Natural killer cell treated with Interleukin-12 subunit alpha and Interleukin-12 subunit beta and Interleukin-15 and Interleukin-18, amount 100 ng/mL, for 72 hours (primary cell): ENCODE data around the gene RBM24. TPM values are rescaled to one million over a fixed set of nuclear protein-coding genes. Genes with fewer than 3 reads are reported as not detected.
A peak's percentile ranks its signal among the peaks of the same experiment; 100 is the strongest.

Source experiments
- ATAC-seq, 2 donors: fragments of 150-1000 bp; cut with Tn5 transposase in 1 of 2; sonication (Bioruptor Pico), chemical (Tn5 transposase) in 1 of 2; 2 replicates each; pipeline ENCODE4 v1.10.0; 2021
- DNase-seq: peaks from one replicate; pipeline ENCODE4 v3.0.0; 2022; ENCODE audit warnings: low spot score
- H3K27ac Mint-ChIP-seq, 2 donors: 1 replicate in 1 of 2; 2 replicates in 1 of 2; pipeline ENCODE4 v1.8.0; 2022; ENCODE audit warnings: mixed read lengths in 2 of 2, mild to moderate bottlenecking in 1 of 2, moderate library complexity in 1 of 2
- H3K27me3 Mint-ChIP-seq, 2 donors: 1 replicate in 1 of 2; 2 replicates in 1 of 2; pipeline ENCODE4 v1.8.0; 2022; ENCODE audit warnings: mixed read lengths in 2 of 2
- H3K36me3 Mint-ChIP-seq: one replicate; pipeline ENCODE4 v1.8.0; 2022; ENCODE audit warnings: mixed read lengths
- H3K4me1 Mint-ChIP-seq, 2 donors: 1 replicate in 1 of 2; 2 replicates in 1 of 2; pipeline ENCODE4 v1.8.0; 2022; ENCODE audit warnings: low read depth in 2 of 2, mixed read lengths in 2 of 2, mild to moderate bottlenecking in 1 of 2
- H3K4me3 Mint-ChIP-seq: one replicate; pipeline ENCODE4 v1.8.0; 2022; ENCODE audit warnings: mixed read lengths
- H3K9me3 Mint-ChIP-seq: 2 replicates; pipeline ENCODE4 v1.8.0; 2022; ENCODE audit warnings: mixed read lengths
- total RNA-seq, 2 donors: library from RNA; stranded (reverse); gene quantifications; one replicate each; pipeline ENCODE4 v1.2.3, GENCODE V29; 2022

Gene RBM24
- total RNA-seq, 2 donors from 2014 or later = not detected

- Mint-ChIP-seq H3K27ac (no peak overlapping the region), H3K9me3 (no peaks in the 10 kb centered on the region), H3K27me3 (peaks cover 50 to 71% of the 10 kb centered on the region in 2 donors), H3K4me1 (peaks cover 11 to 12% of the 10 kb centered on the region in 2 donors), H3K36me3 (no peaks in the 10 kb centered on the region), H3K4me3 (no peak overlapping the region)
- ATAC-seq (no peak), DNase-seq (no peak)
Measured at GRCh38 chr6:17277256-17277655, 3.9 kb upstream of the RBM24 start.

GRCh38 chr6:17278289-17279063 lies 2.7 kb upstream of the RBM24 start:
- ATAC-seq = no peak
- no peaks in the 10 kb centered on the region for H3K36me3 Mint-ChIP-seq
- H3K4me1 Mint-ChIP-seq = peaks cover 11 to 12% of the 10 kb centered on the region in 2 donors
- H3K27ac Mint-ChIP-seq = no peak overlapping the region
- peaks cover 56 to 78% of the 10 kb centered on the region in 2 donors for H3K27me3 Mint-ChIP-seq
- no peaks in the 10 kb centered on the region for H3K9me3 Mint-ChIP-seq
- H3K4me3 Mint-ChIP-seq = no peak overlapping the region
- DNase-seq = no peak

- H3K27ac Mint-ChIP-seq = no peak overlapping the region
- H3K36me3 Mint-ChIP-seq = no peaks in the 10 kb centered on the region
- H3K4me3 Mint-ChIP-seq = no peak overlapping the region
Measured at GRCh38 chr6:17280138-17280537, 1.0 kb upstream of the RBM24 start.

GRCh38 chr6:17280552-17281090 lies 540 bp upstream of the RBM24 start:
- Mint-ChIP-seq H3K27ac (no peak overlapping the region), H3K4me3 (peak overlapping the region; percentile 67), H3K27me3 (peaks cover 50 to 72% of the 10 kb centered on the region in 2 donors), H3K9me3 (no peaks in the 10 kb centered on the region), H3K4me1 (peaks cover 11 to 12% of the 10 kb centered on the region in 2 donors), H3K36me3 (no peaks in the 10 kb centered on the region)
- DNase-seq (no peak), ATAC-seq (peak in 1 of 2 donors; percentile 15)

More at GRCh38 chr6:17280138-17280537, 1.0 kb upstream of the RBM24 start:
- Mint-ChIP-seq H3K9me3 (no peaks in the 10 kb centered on the region), H3K4me1 (peaks cover 11 to 12% of the 10 kb centered on the region in 2 donors), H3K27me3 (peaks cover 49 to 69% of the 10 kb centered on the region in 2 donors)
- DNase-seq (no peak), ATAC-seq (no peak)

GRCh38 chr6:17281497-17282481 lies 628 bp downstream of the RBM24 start:
- Mint-ChIP-seq H3K4me3 (peak overlapping the region; percentile 58), H3K27ac (no peak overlapping the region), H3K36me3 (no peaks in the 10 kb centered on the region), H3K9me3 (no peaks in the 10 kb centered on the region), H3K27me3 (peaks cover 49 to 80% of the 10 kb centered on the region in 2 donors), H3K4me1 (peaks cover 11 to 12% of the 10 kb centered on the region in 2 donors)
- ATAC-seq (peak in 1 of 2 donors; percentile 53), DNase-seq (no peak)

- Mint-ChIP-seq H3K9me3 (no peaks in the 10 kb centered on the region), H3K4me3 (no peak overlapping the region)
- no peak for ATAC-seq
Measured at GRCh38 chr6:17283074-17283473, 1.9 kb downstream of the RBM24 start.

GRCh38 chr6:17289630-17290061 lies 8.5 kb downstream of the RBM24 start:
- Mint-ChIP-seq H3K27ac (no peak overlapping the region), H3K27me3 (peaks cover 19 to 50% of the 10 kb centered on the region in 2 donors), H3K36me3 (no peaks in the 10 kb centered on the region), H3K4me3 (no peak overlapping the region), H3K4me1 (no peaks in the 10 kb centered on the region), H3K9me3 (no peaks in the 10 kb centered on the region)
- ATAC-seq (no peak), DNase-seq (no peak)

More at GRCh38 chr6:17283074-17283473, 1.9 kb downstream of the RBM24 start:
- Mint-ChIP-seq H3K36me3 (no peaks in the 10 kb centered on the region), H3K27me3 (peaks cover 42 to 72% of the 10 kb centered on the region in 2 donors), H3K27ac (no peak overlapping the region), H3K4me1 (peaks cover 11 to 12% of the 10 kb centered on the region in 2 donors)
- no peak for DNase-seq

- H3K4me1 Mint-ChIP-seq = no peaks in the 10 kb centered on the region
- H3K36me3 Mint-ChIP-seq = no peaks in the 10 kb centered on the region
- H3K27ac Mint-ChIP-seq = no peak overlapping the region
- no peaks in the 10 kb centered on the region for H3K9me3 Mint-ChIP-seq
- ATAC-seq (no peak), DNase-seq (no peak)
- H3K27me3 Mint-ChIP-seq = peaks cover 12 to 32% of the 10 kb centered on the region in 2 donors
- H3K4me3 Mint-ChIP-seq = no peak overlapping the region
Measured at GRCh38 chr6:17291778-17292177, 10.6 kb downstream of the RBM24 start.

GRCh38 chr6:17292600-17293133 lies 11.5 kb downstream of the RBM24 start:
- no peak overlapping the region for H3K27ac Mint-ChIP-seq
- no peaks in the 10 kb centered on the region for H3K4me1 Mint-ChIP-seq

GRCh38 chr6:17293395-17293794 lies 12.2 kb downstream of the RBM24 start:
- Mint-ChIP-seq H3K27ac (no peak overlapping the region), H3K36me3 (no peaks in the 10 kb centered on the region), H3K9me3 (no peaks in the 10 kb centered on the region), H3K4me3 (no peak overlapping the region), H3K27me3 (peaks cover 19 to 39% of the 10 kb centered on the region in 2 donors), H3K4me1 (no peaks in the 10 kb centered on the region)
- no peak for DNase-seq
- ATAC-seq = no peak

More at GRCh38 chr6:17292600-17293133, 11.5 kb downstream of the RBM24 start:
- Mint-ChIP-seq H3K36me3 (no peaks in the 10 kb centered on the region), H3K4me3 (no peak overlapping the region), H3K9me3 (no peaks in the 10 kb centered on the region), H3K27me3 (peaks cover 17 to 36% of the 10 kb centered on the region in 2 donors)
- DNase-seq (no peak), ATAC-seq (no peak)

- Mint-ChIP-seq H3K27ac (no peak overlapping the region), H3K4me1 (no peaks in the 10 kb centered on the region), H3K36me3 (no peaks in the 10 kb centered on the region), H3K27me3 (peaks cover 12 to 19% of the 10 kb centered on the region in 2 donors), H3K4me3 (no peak overlapping the region), H3K9me3 (no peaks in the 10 kb centered on the region)
- no peak for ATAC-seq
- DNase-seq = no peak
Measured at GRCh38 chr6:17297271-17298080, 16.3 kb downstream of the RBM24 start.

GRCh38 chr6:17298257-17298656 lies 17.1 kb downstream of the RBM24 start:
- Mint-ChIP-seq H3K27me3 (peaks cover 12 to 22% of the 10 kb centered on the region in 2 donors), H3K9me3 (no peaks in the 10 kb centered on the region), H3K4me1 (no peaks in the 10 kb centered on the region), H3K27ac (no peak overlapping the region), H3K4me3 (no peak overlapping the region), H3K36me3 (no peaks in the 10 kb centered on the region)
- DNase-seq (no peak), ATAC-seq (no peak)
